Muscle of back (tissue), 10 donors: ENCODE measurements around the gene CES3. TPM values are rescaled to one million over a fixed set of nuclear protein-coding genes. Genes with fewer than 3 reads are reported as not detected.

Source experiments
- polyA plus RNA-seq, 10 donors: library from polyadenylated mRNA; unstranded; fragments of 120-200 nt; gene quantifications; one replicate each; pipeline ENCODE4 v1.2.1, GENCODE V29; 2013; ENCODE audit not compliant: insufficient read length in 10 of 10

Gene CES3
- polyA plus RNA-seq, 10 donors, result 0.13 to 0.42 (median 0.30) TPM

Other genes starting within 250 kb of the CES3 start
- gene DYNC1LI2, start 209.7 kb upstream of the CES3 start, polyA plus RNA-seq, result 100 to 1,000 TPM in 3 of 10 donors, 10 to 100 TPM in 7; 68.8 to 117 (median 89.5) TPM
- gene TERB1, start 159.7 kb upstream of the CES3 start, polyA plus RNA-seq, result under 1 TPM in 2 of 10 donors, not detected in 8; 0.13 to 0.41 TPM
- gene NAE1, start 130.3 kb upstream of the CES3 start, polyA plus RNA-seq, result 10 to 100 TPM; 36.1 to 56.3 (median 44.6) TPM
- gene CA7, start 116.9 kb upstream of the CES3 start, polyA plus RNA-seq, result not detected
- gene PDP2, start 80.8 kb upstream of the CES3 start, polyA plus RNA-seq, result 1 to 10 TPM; 2.1 to 3.8 (median 2.9) TPM
- gene CDH16, start 42.4 kb upstream of the CES3 start, polyA plus RNA-seq, result under 1 TPM in 5 of 10 donors, not detected in 5; 0.07 to 0.31 (median 0.13) TPM
- gene RRAD, start 35.7 kb upstream of the CES3 start, polyA plus RNA-seq, result 10 to 100 TPM in 1 of 10 donors, 1 to 10 TPM in 9; 2.6 to 13.1 (median 4.7) TPM
- gene CIAO2B, start 26.9 kb upstream of the CES3 start, polyA plus RNA-seq, result 10 to 100 TPM; 71.1 to 99.3 (median 82.0) TPM
- gene CES2, start 25.8 kb upstream of the CES3 start, polyA plus RNA-seq, result 10 to 100 TPM; 22.3 to 28.6 (median 26.0) TPM
- 1 to 10 TPM; 1.5 to 7.0 (median 2.9) TPM for gene CES4A, start 27.3 kb downstream of the CES3 start, polyA plus RNA-seq
- 10 to 100 TPM; 36.8 to 59.8 (median 40.7) TPM for gene CBFB, start 67.9 kb downstream of the CES3 start, polyA plus RNA-seq
- gene PHAF1, start 148.7 kb downstream of the CES3 start, polyA plus RNA-seq, result 10 to 100 TPM; 15.6 to 20.5 (median 18.9) TPM
- 10 to 100 TPM in 8 of 10 donors, 1 to 10 TPM in 2; 8.1 to 16.6 (median 11.5) TPM for gene B3GNT9, start 189.7 kb downstream of the CES3 start, polyA plus RNA-seq
- gene TRADD, start 198.6 kb downstream of the CES3 start, polyA plus RNA-seq, result 1 to 10 TPM; 2.4 to 8.4 (median 3.6) TPM
- 1 to 10 TPM in 9 of 10 donors, under 1 TPM in 1; 0.96 to 3.4 (median 2.3) TPM for gene FBXL8, start 198.7 kb downstream of the CES3 start, polyA plus RNA-seq
- gene HSF4, start 203.5 kb downstream of the CES3 start, polyA plus RNA-seq, result 1 to 10 TPM; 1.5 to 8.6 (median 3.7) TPM
- gene NOL3, start 209.3 kb downstream of the CES3 start, polyA plus RNA-seq, result 10 to 100 TPM; 14.6 to 36.6 (median 26.6) TPM
- gene MATCAP1, start 222.7 kb downstream of the CES3 start, polyA plus RNA-seq, result 10 to 100 TPM; 12.5 to 26.5 (median 18.1) TPM
- gene EXOC3L1, start 228.9 kb downstream of the CES3 start, polyA plus RNA-seq, result 10 to 100 TPM in 5 of 10 donors, 1 to 10 TPM in 5; 7.6 to 13.9 (median 9.9) TPM
- 10 to 100 TPM; 31.7 to 48.1 (median 41.0) TPM for gene E2F4, start 230.9 kb downstream of the CES3 start, polyA plus RNA-seq
- gene ELMO3, start 237.9 kb downstream of the CES3 start, polyA plus RNA-seq, result 1 to 10 TPM in 6 of 10 donors, under 1 TPM in 4; 0.48 to 2.2 (median 1.2) TPM